HCT116 (cell line): ENCODE data around the gene CHAF1A. TPM values are rescaled to one million over a fixed set of nuclear protein-coding genes. Genes with fewer than 3 reads are reported as not detected.

Source experiments
- ATAC-seq: fragments of 200-7000 bp; cut with Tn5 transposase; 2 replicates; pipeline ENCODE4 v1.9.1; 2020; ENCODE audit warnings: mild to moderate bottlenecking, moderate library complexity
- BruUV-seq: library from RNA; stranded (reverse); fragments of 400-500 nt; replicated peaks from 2 replicates; lab custom pipeline; 2021; lab: Mats Ljungman, UMichigan
- CTCF ChIA-PET: fragments of 300-600 bp; sonication (Branson Sonifier 250); formaldehyde crosslinking; loops from one replicate; lab custom pipeline; 2021; ENCODE audit warnings: antibody characterized with exemption; lab: Charles Lee
- POLR2A ChIA-PET: fragments of 300-600, 350-600 bp; sonication (Branson Sonifier 250); formaldehyde crosslinking; loops from one replicate; lab custom pipeline; 2021; ENCODE audit warnings: antibody characterized with exemption; lab: Charles Lee
- RAD21 ChIA-PET, 2 experiments: fragments of 300-600 bp; sonication (Branson Sonifier 250); formaldehyde crosslinking; loops; one replicate each; lab custom pipeline; 2023; ENCODE audit warnings: low total read pairs in 2 of 2; ENCODE audit not compliant: uncharacterized antibody in 2 of 2, unreplicated experiment in 2 of 2, low non-redundant PET in 1 of 2; lab: Charles Lee
- DNase-seq: peaks from one replicate; pipeline ENCODE4 v3.0.0-alpha.2; 2010; ENCODE audit warnings: low read depth, low spot score
- H2AFZ ChIP-seq: fragments of 200-600 bp; shearing (Covaris generic), sonication (generic); 2 replicates; pipeline ENCODE4 v1.6.1; 2017; ENCODE audit warnings: low read depth, mixed run types, mixed read lengths, antibody characterized with exemption, low read length; ENCODE audit not compliant: poor library complexity, severe bottlenecking
- H3K27ac ChIP-seq: 2 replicates; pipeline ENCODE4 v1.5.1; 2012; ENCODE audit warnings: low read depth, low read length
- H3K27me3 ChIP-seq: fragments of 200-600 bp; sonication (generic); 2 replicates; pipeline ENCODE4 v1.6.1; 2016; ENCODE audit warnings: mixed run types, low read length, mixed read lengths; ENCODE audit not compliant: insufficient read depth
- H3K36me3 ChIP-seq, 2 experiments: fragments of 200-500 bp in 1 of 2; fragments of 200-600 bp in 1 of 2; sonication (Bioruptor generic) in 1 of 2; sonication (generic) in 1 of 2; 2 replicates each; pipeline versions ENCODE4 v1.5.1 to v1.6.1; 2014 to 2016; ENCODE audit warnings: low read length in 2 of 2, inconsistent platforms in 1 of 2, mixed read lengths in 1 of 2, mixed run types in 1 of 2; ENCODE audit not compliant: insufficient read depth in 2 of 2, control insufficient read depth in 1 of 2
- H3K4me1 ChIP-seq, 2 experiments: fragments of 200-600 bp in 1 of 2; sonication (generic) in 1 of 2; 2 replicates each; pipeline versions ENCODE4 v1.5.1 to v1.6.1; 2012 to 2017; ENCODE audit warnings: low read length in 2 of 2, inconsistent platforms in 1 of 2, mild to moderate bottlenecking in 1 of 2, mixed read lengths in 1 of 2, mixed run types in 1 of 2, moderate library complexity in 1 of 2; ENCODE audit not compliant: insufficient read depth in 2 of 2, control insufficient read depth in 1 of 2
- H3K4me2 ChIP-seq: fragments of 200-600 bp; sonication (generic); 2 replicates; pipeline ENCODE4 v1.6.1; 2017; ENCODE audit warnings: mixed run types, low read length, mixed read lengths
- H3K4me3 ChIP-seq, 2 experiments: fragments of 200-600 bp in 1 of 2; sonication (generic) in 1 of 2; replicated peaks in 1 of 2; 2 replicates each; pipeline ENCODE4 v1.5.1; 2011 to 2016; ENCODE audit warnings: low read length in 2 of 2, control low read depth in 1 of 2, low read depth in 1 of 2, mild to moderate bottlenecking in 1 of 2, mixed read lengths in 1 of 2, mixed run types in 1 of 2
- H3K79me2 ChIP-seq: fragments of 200-600 bp; sonication (generic); 2 replicates; pipeline ENCODE4 v1.6.1; 2017; ENCODE audit warnings: mild to moderate bottlenecking, mixed run types, low read length, moderate library complexity, mixed read lengths; ENCODE audit not compliant: insufficient read depth
- H3K9ac ChIP-seq: fragments of 200-600 bp; sonication (generic); 2 replicates; pipeline ENCODE4 v1.6.1; 2016; ENCODE audit warnings: low read length, mixed read lengths
- H3K9me2 ChIP-seq: fragments of 200-600 bp; sonication (generic), shearing (Covaris generic); 2 replicates; pipeline ENCODE4 v1.6.1; 2017; ENCODE audit warnings: mixed run types, mild to moderate bottlenecking, moderate library complexity; ENCODE audit not compliant: insufficient read depth
- H3K9me3 ChIP-seq, 2 experiments: fragments of 200-500 bp in 1 of 2; fragments of 200-600 bp in 1 of 2; sonication (Bioruptor generic) in 1 of 2; sonication (generic) in 1 of 2; 2 replicates each; pipeline ENCODE4 v1.6.1; 2014 to 2017; ENCODE audit warnings: low read length in 2 of 2, mixed read lengths in 2 of 2, inconsistent platforms in 1 of 2, low read depth in 1 of 2, mild to moderate bottlenecking in 1 of 2, mixed run types in 1 of 2, moderate library complexity in 1 of 2; ENCODE audit not compliant: control insufficient read depth in 1 of 2, insufficient read depth in 1 of 2
- H4K20me1 ChIP-seq: fragments of 200-600 bp; sonication (generic), shearing (Covaris generic); 2 replicates; pipeline ENCODE4 v1.6.1; 2017; ENCODE audit warnings: mixed run types, mild to moderate bottlenecking, moderate library complexity; ENCODE audit not compliant: insufficient read depth
- FOSL1 ChIP-seq: IDR thresholded peaks from 2 replicates; pipeline ENCODE4 v1.6.1; 2012; ENCODE audit warnings: low read depth
- POLR2A ChIP-seq: IDR thresholded peaks from 2 replicates; pipeline ENCODE4 v1.7.0; 2011; ENCODE audit warnings: borderline replicate concordance; ENCODE audit not compliant: insufficient read depth, insufficient read length; ENCODE audit errors: extremely low read depth
- POLR2AphosphoS5 ChIP-seq: IDR thresholded peaks from 2 replicates; pipeline ENCODE4 v1.6.1; 2011; ENCODE audit warnings: mild to moderate bottlenecking, low read depth, low read length, moderate library complexity
- RAD21 ChIP-seq: IDR thresholded peaks from 2 replicates; pipeline ENCODE4 v1.6.1; 2012; ENCODE audit warnings: low read depth, mild to moderate bottlenecking
- SP1 ChIP-seq: IDR thresholded peaks from 2 replicates; pipeline ENCODE4 v1.6.1; 2012; ENCODE audit warnings: low read depth
- YY1 ChIP-seq: IDR thresholded peaks from 2 replicates; pipeline ENCODE4 v1.6.1; 2011; ENCODE audit warnings: low read length, low read depth, moderate library complexity, mild to moderate bottlenecking; ENCODE audit not compliant: insufficient replicate concordance; ENCODE audit errors: extremely low read depth
- ZFX ChIP-seq: fragments of 450-650 bp; IDR thresholded peaks from 2 replicates; pipeline ENCODE4 v1.6.1; 2017
- intact Hi-C: fragments of 100-400 bp; cut with micrococcal nuclease; formaldehyde crosslinking; loops from 2 replicates; pipeline ENCODE4 v1.10.0; 2022
- total RNA-seq: library from RNA; stranded (reverse); gene quantifications from one replicate; pipeline ENCODE4 v1.2.1, GENCODE V29; 2021; ENCODE audit not compliant: unreplicated experiment
- TF ChIP-seq, protein P1 (sequence below), 3 experiments: fragments of 200-600 bp in 1 of 3; sonication (generic) in 1 of 3; IDR thresholded peaks in 2 of 3; conservative IDR thresholded peaks in 1 of 3; 2 replicates each; pipeline ENCODE4 v1.5.1; 2012 to 2017; ENCODE audit warnings: low read depth in 2 of 3, low read length in 2 of 3, antibody characterized with exemption in 1 of 3, borderline replicate concordance in 1 of 3, control low read depth in 1 of 3, mild to moderate bottlenecking in 1 of 3, mixed read lengths in 1 of 3, mixed run types in 1 of 3, moderate library complexity in 1 of 3; ENCODE audit not compliant: insufficient read depth in 1 of 3
- TF ChIP-seq, protein P2 (sequence below): IDR thresholded peaks from 2 replicates; pipeline ENCODE4 v1.6.1; 2012
- TF ChIP-seq, protein P3 (sequence below): IDR thresholded peaks from 2 replicates; pipeline ENCODE4 v1.6.1; 2012; ENCODE audit warnings: low read depth
- TF ChIP-seq, protein P4 (sequence below): IDR thresholded peaks from 2 replicates; pipeline ENCODE4 v1.6.1; 2011; ENCODE audit warnings: mild to moderate bottlenecking, low read length, moderate library complexity; ENCODE audit not compliant: insufficient replicate concordance; ENCODE audit errors: extremely low read depth

CHAF1A gene
- total RNA-seq, 1 experiment from 2014 or later, result 69.9 TPM

DNA sequence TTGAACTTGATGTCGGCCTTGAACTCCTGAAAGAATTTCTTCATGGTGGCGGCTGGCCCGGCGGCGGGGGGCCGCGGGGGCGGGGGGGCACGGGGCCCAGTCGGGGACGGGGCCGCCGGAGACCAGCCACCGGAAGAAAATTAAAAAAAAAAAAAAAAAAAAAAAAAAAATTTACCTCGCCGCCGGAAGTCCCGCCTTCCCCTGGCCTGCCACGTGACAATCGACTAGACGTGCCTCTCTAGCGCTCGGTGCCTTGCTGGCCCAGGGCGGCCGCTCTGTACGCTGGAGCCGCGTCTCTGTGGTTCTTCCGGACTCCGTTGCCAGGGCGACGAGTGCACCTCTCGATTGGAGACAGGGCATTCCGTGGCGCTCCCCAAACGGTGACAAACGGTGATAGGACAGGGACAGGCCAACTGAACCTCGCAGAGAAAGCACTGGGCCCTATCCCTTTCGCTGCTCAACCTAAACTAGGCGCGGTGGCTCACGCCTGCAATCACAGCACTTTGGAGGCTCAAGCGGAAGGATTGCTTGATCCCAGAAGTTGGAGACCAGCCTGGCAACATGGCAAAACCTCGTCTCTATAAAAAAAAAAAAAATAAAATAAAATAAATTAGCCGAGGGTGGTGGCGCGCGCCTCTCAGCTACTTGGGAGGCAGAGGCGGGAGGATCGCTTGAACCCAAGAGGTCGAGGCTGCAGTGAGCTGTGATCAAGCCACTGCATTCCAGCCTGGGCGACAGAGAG lies 55.4 kb downstream of the CHAF1A start, which contains the start of gene UBXN6:
Gene UBXN6 (minus strand): TSS at position 141 of the 742 bp plus-strand sequence. CDS start 97 bp downstream, at position 44.
- Histone ChIP-seq H3K4me2 (peak within 1 kb of the TSS; percentile 90), H3K36me3 (peaks cover 2 to 4% of the 10 kb centered on the region in 2 experiments; a peak in 2 of 4 replicates), H4K20me1 (no peaks in the 10 kb centered on the region), H3K79me2 (peaks cover 18% of the 10 kb centered on the region), H3K9ac (peak within 1 kb of the TSS; percentile 72), H3K27ac (peak within 1 kb of the TSS; percentile 56), H3K27me3 (no peaks in the 10 kb centered on the region), H3K9me3 (no peaks in the 10 kb centered on the region), H3K4me3 (peak within 1 kb of the TSS; percentile 71 to 80), H2AFZ (no peak within 1 kb of the TSS), H3K4me1 (peaks cover 9 to 17% of the 10 kb centered on the region in 2 experiments; a peak in 3 of 4 replicates), H3K9me2 (no peaks in the 10 kb centered on the region)
- ChIA-PET CTCF (interaction anchor here (1.0 to 1.5 kb wide), 3 partner anchors 14 to 191 kb away, joined by 3 read pairs; no protein-coding TSS in a partner anchor), RAD21 (no interaction called here), POLR2A (interaction anchor here (1.7 kb wide), 1 partner anchor 13 kb away, joined by 5 read pairs; no protein-coding TSS in a partner anchor)
- no TSS peak for BruUV-seq
- TF ChIP-seq POLR2A, result no peak
- TF ChIP-seq, protein P1, sequence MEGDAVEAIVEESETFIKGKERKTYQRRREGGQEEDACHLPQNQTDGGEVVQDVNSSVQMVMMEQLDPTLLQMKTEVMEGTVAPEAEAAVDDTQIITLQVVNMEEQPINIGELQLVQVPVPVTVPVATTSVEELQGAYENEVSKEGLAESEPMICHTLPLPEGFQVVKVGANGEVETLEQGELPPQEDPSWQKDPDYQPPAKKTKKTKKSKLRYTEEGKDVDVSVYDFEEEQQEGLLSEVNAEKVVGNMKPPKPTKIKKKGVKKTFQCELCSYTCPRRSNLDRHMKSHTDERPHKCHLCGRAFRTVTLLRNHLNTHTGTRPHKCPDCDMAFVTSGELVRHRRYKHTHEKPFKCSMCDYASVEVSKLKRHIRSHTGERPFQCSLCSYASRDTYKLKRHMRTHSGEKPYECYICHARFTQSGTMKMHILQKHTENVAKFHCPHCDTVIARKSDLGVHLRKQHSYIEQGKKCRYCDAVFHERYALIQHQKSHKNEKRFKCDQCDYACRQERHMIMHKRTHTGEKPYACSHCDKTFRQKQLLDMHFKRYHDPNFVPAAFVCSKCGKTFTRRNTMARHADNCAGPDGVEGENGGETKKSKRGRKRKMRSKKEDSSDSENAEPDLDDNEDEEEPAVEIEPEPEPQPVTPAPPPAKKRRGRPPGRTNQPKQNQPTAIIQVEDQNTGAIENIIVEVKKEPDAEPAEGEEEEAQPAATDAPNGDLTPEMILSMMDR (IDR thresholded peaks at IDR 0.05 in 2 of 3, conservative IDR thresholded peaks at IDR 0.05 in 1 of 3; ENCODE audit: borderline replicate concordance in 1 of 3, insufficient read depth in 1 of 3, low read depth in 2 of 3, low read length in 2 of 3), result no peak
- TF ChIP-seq, protein P2, sequence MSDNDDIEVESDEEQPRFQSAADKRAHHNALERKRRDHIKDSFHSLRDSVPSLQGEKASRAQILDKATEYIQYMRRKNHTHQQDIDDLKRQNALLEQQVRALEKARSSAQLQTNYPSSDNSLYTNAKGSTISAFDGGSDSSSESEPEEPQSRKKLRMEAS, result peak; percentile 67
- peak; percentile 42 for TF ChIP-seq YY1
- TF ChIP-seq, protein P3, sequence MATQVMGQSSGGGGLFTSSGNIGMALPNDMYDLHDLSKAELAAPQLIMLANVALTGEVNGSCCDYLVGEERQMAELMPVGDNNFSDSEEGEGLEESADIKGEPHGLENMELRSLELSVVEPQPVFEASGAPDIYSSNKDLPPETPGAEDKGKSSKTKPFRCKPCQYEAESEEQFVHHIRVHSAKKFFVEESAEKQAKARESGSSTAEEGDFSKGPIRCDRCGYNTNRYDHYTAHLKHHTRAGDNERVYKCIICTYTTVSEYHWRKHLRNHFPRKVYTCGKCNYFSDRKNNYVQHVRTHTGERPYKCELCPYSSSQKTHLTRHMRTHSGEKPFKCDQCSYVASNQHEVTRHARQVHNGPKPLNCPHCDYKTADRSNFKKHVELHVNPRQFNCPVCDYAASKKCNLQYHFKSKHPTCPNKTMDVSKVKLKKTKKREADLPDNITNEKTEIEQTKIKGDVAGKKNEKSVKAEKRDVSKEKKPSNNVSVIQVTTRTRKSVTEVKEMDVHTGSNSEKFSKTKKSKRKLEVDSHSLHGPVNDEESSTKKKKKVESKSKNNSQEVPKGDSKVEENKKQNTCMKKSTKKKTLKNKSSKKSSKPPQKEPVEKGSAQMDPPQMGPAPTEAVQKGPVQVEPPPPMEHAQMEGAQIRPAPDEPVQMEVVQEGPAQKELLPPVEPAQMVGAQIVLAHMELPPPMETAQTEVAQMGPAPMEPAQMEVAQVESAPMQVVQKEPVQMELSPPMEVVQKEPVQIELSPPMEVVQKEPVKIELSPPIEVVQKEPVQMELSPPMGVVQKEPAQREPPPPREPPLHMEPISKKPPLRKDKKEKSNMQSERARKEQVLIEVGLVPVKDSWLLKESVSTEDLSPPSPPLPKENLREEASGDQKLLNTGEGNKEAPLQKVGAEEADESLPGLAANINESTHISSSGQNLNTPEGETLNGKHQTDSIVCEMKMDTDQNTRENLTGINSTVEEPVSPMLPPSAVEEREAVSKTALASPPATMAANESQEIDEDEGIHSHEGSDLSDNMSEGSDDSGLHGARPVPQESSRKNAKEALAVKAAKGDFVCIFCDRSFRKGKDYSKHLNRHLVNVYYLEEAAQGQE, result no peak
- TF ChIP-seq FOSL1, result no peak
- peak; percentile 56; the same call in 1 of the 2 replicates for TF ChIP-seq SP1
- TF ChIP-seq RAD21, result no peak
- 0 out of 2 replicates have a peak, but pooled peaks have one; percentile 27 for TF ChIP-seq POLR2AphosphoS5
- TF ChIP-seq ZFX, result no peak
- TF ChIP-seq, protein P4, sequence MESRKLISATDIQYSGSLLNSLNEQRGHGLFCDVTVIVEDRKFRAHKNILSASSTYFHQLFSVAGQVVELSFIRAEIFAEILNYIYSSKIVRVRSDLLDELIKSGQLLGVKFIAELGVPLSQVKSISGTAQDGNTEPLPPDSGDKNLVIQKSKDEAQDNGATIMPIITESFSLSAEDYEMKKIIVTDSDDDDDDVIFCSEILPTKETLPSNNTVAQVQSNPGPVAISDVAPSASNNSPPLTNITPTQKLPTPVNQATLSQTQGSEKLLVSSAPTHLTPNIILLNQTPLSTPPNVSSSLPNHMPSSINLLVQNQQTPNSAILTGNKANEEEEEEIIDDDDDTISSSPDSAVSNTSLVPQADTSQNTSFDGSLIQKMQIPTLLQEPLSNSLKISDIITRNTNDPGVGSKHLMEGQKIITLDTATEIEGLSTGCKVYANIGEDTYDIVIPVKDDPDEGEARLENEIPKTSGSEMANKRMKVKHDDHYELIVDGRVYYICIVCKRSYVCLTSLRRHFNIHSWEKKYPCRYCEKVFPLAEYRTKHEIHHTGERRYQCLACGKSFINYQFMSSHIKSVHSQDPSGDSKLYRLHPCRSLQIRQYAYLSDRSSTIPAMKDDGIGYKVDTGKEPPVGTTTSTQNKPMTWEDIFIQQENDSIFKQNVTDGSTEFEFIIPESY, result peak; percentile 35
- DNase-seq (peak; percentile 92), ATAC-seq (peak; percentile 93)
- intact Hi-C loops, result no loop called here
